IMR-90 (cell line): ENCODE measurements around the gene NLE1. TPM values are rescaled to one million over a fixed set of nuclear protein-coding genes. Genes with fewer than 3 reads are reported as not detected.

ENCODE experiments used
- ATAC-seq: fragments of 200-7000 bp; cut with Tn5 transposase; 2 replicates; pipeline ENCODE4 v1.9.1; 2020; ENCODE audit warnings: low read depth, mild to moderate bottlenecking, moderate library complexity
- BruUV-seq: library from RNA; stranded (reverse); fragments of 400-500 nt; replicated peaks from 2 replicates; lab custom pipeline; 2021; lab: Mats Ljungman, UMichigan
- CTCF ChIA-PET: fragments of 300-600 bp; formaldehyde crosslinking; extraction: SDS; loops from one replicate; lab custom pipeline; 2021; ENCODE audit warnings: antibody characterized with exemption; lab: Yijun Ruan, JAX
- POLR2A ChIA-PET: fragments of 300-600 bp; sonication (Branson Sonifier 250); formaldehyde crosslinking; loops from one replicate; lab custom pipeline; 2022; ENCODE audit warnings: antibody characterized with exemption; ENCODE audit not compliant: unreplicated experiment; lab: Charles Lee
- DNase-seq: peaks from one replicate; pipeline ENCODE4 v3.0.0; 2013
- H2AFZ ChIP-seq: replicated peaks from 2 replicates; pipeline ENCODE3; 2013; ENCODE audit warnings: low read length, mild to moderate bottlenecking; ENCODE audit not compliant: poor library complexity
- H2AK5ac ChIP-seq: 2 replicates; pipeline ENCODE4 v1.6.1; 2013; ENCODE audit warnings: low read depth, low read length, inconsistent platforms
- H2AK9ac ChIP-seq: replicated peaks from 2 replicates; pipeline ENCODE3; 2013; ENCODE audit warnings: mild to moderate bottlenecking, low read depth, low read length, moderate library complexity; ENCODE audit not compliant: poor library complexity
- H2BK120ac ChIP-seq: 2 replicates; pipeline ENCODE4 v1.6.1; 2013; ENCODE audit warnings: low read depth, low read length, inconsistent platforms
- H2BK15ac ChIP-seq: 3 replicates; pipeline ENCODE4 v1.6.1; 2013; ENCODE audit warnings: low read depth, low read length, inconsistent platforms
- H2BK20ac ChIP-seq: 2 replicates; pipeline ENCODE4 v1.6.1; 2013; ENCODE audit warnings: low read depth, mild to moderate bottlenecking, inconsistent platforms, low read length, moderate library complexity
- H2BK5ac ChIP-seq: 2 replicates; pipeline ENCODE4 v1.6.1; 2013; ENCODE audit warnings: mild to moderate bottlenecking, low read depth, low read length, inconsistent platforms; ENCODE audit not compliant: poor library complexity, severe bottlenecking
- H3K14ac ChIP-seq: replicated peaks from 2 replicates; pipeline ENCODE4 v1.6.1; 2013; ENCODE audit warnings: low read depth, low read length, inconsistent platforms
- H3K18ac ChIP-seq: 2 replicates; pipeline ENCODE4 v1.6.1; 2013; ENCODE audit warnings: low read depth, low read length, control low read depth
- H3K23ac ChIP-seq: 2 replicates; pipeline ENCODE4 v1.6.1; 2013; ENCODE audit warnings: low read depth, low read length, inconsistent platforms
- H3K27ac ChIP-seq: 2 replicates; pipeline ENCODE4 v1.5.1; 2013; ENCODE audit warnings: mild to moderate bottlenecking, control low read depth, low read length; ENCODE audit not compliant: insufficient read depth
- H3K27me3 ChIP-seq: 2 replicates; pipeline ENCODE4 v1.6.1; 2013; ENCODE audit warnings: low read length; ENCODE audit not compliant: control insufficient read depth, insufficient read depth
- H3K36me3 ChIP-seq: 2 replicates; pipeline ENCODE4 v1.6.1; 2013; ENCODE audit warnings: low read length, mixed read lengths; ENCODE audit not compliant: control insufficient read depth, insufficient read depth
- H3K4ac ChIP-seq: 2 replicates; pipeline ENCODE4 v1.6.1; 2013; ENCODE audit warnings: low read depth, low read length, inconsistent platforms
- H3K4me1 ChIP-seq: 2 replicates; pipeline ENCODE4 v1.6.1; 2013; ENCODE audit warnings: low read length, mixed read lengths; ENCODE audit not compliant: control insufficient read depth, insufficient read depth
- H3K4me2 ChIP-seq: 2 replicates; pipeline ENCODE4 v1.6.1; 2013; ENCODE audit warnings: low read depth, mild to moderate bottlenecking, control low read depth, low read length, moderate library complexity
- H3K4me3 ChIP-seq: 2 replicates; pipeline ENCODE4 v1.5.1; 2013; ENCODE audit warnings: low read depth, mild to moderate bottlenecking, control low read depth, low read length, moderate library complexity; ENCODE audit not compliant: insufficient read depth
- H3K56ac ChIP-seq: 2 replicates; pipeline ENCODE4 v1.6.1; 2013; ENCODE audit warnings: low read length, inconsistent platforms; ENCODE audit not compliant: insufficient read depth; ENCODE audit errors: extremely low read depth
- H3K79me1 ChIP-seq, 2 experiments: 2 replicates each; pipeline ENCODE4 v1.6.1; 2013; ENCODE audit warnings: low read length in 2 of 2, inconsistent platforms in 1 of 2, low read depth in 1 of 2
- H3K9ac ChIP-seq: 2 replicates; pipeline ENCODE4 v1.6.1; 2013; ENCODE audit warnings: low read depth, low read length, control low read depth
- H3K9me1 ChIP-seq: 2 replicates; pipeline ENCODE4 v1.6.1; 2013; ENCODE audit warnings: low read length, inconsistent platforms; ENCODE audit not compliant: insufficient read depth
- H3K9me3 ChIP-seq: 2 replicates; pipeline ENCODE4 v1.6.1; 2013; ENCODE audit warnings: low read length; ENCODE audit not compliant: control insufficient read depth, insufficient read depth
- H4K20me1 ChIP-seq: 2 replicates; pipeline ENCODE4 v1.6.1; 2013; ENCODE audit warnings: low read length, inconsistent platforms; ENCODE audit not compliant: insufficient read depth
- H4K5ac ChIP-seq: 2 replicates; pipeline ENCODE4 v1.6.1; 2013; ENCODE audit warnings: mild to moderate bottlenecking, low read depth, low read length, control low read depth
- H4K8ac ChIP-seq, 2 experiments: 2 replicates each; pipeline ENCODE4 v1.6.1; 2013; ENCODE audit warnings: low read depth in 2 of 2, low read length in 2 of 2, control low read depth in 1 of 2, inconsistent platforms in 1 of 2
- H4K91ac ChIP-seq: 2 replicates; pipeline ENCODE4 v1.6.1; 2013; ENCODE audit warnings: low read depth, low read length, inconsistent platforms; ENCODE audit not compliant: insufficient read depth
- BHLHE40 ChIP-seq: fragments of 150-350 bp; IDR thresholded peaks from 2 replicates; pipeline ENCODE4 v1.6.1; 2016; ENCODE audit warnings: mild to moderate bottlenecking, low read depth, low read length
- CTCF ChIP-seq: conservative IDR thresholded peaks from 2 replicates; pipeline ENCODE4 v1.5.1; 2012; ENCODE audit warnings: mild to moderate bottlenecking, low read depth, low read length, improper control_type of control experiment
- MAFK ChIP-seq: IDR thresholded peaks from 2 replicates; pipeline ENCODE4 v1.6.1; 2012; ENCODE audit warnings: low read depth, low read length, improper control_type of control experiment
- MAZ ChIP-seq: IDR thresholded peaks from 2 replicates; pipeline ENCODE4 v1.6.1; 2012; ENCODE audit warnings: low read depth, mild to moderate bottlenecking, low read length, improper control_type of control experiment, moderate library complexity, borderline replicate concordance
- POLR2A ChIP-seq: IDR thresholded peaks from 2 replicates; pipeline ENCODE4 v1.6.1; 2012; ENCODE audit warnings: mild to moderate bottlenecking, low read depth, low read length
- RAD21 ChIP-seq: IDR thresholded peaks from 2 replicates; pipeline ENCODE4 v1.6.1; 2012; ENCODE audit warnings: low read length, improper control_type of control experiment
- RCOR1 ChIP-seq: IDR thresholded peaks from 2 replicates; pipeline ENCODE4 v1.6.1; 2012; ENCODE audit warnings: mild to moderate bottlenecking, low read length, improper control_type of control experiment; ENCODE audit not compliant: insufficient replicate concordance
- RFX5 ChIP-seq: IDR thresholded peaks from 2 replicates; pipeline ENCODE4 v1.8.0; 2012; ENCODE audit warnings: low read depth, mild to moderate bottlenecking, low read length, moderate library complexity
- USF2 ChIP-seq: fragments of 150-350 bp; IDR thresholded peaks from 2 replicates; pipeline ENCODE4 v1.6.1; 2017; ENCODE audit warnings: mild to moderate bottlenecking, antibody characterized with exemption, low read length, low read depth
- WGBS, 2 experiments: methylation state at CpG; one replicate each; pipeline versions ENCODE4 v1.1.5 to v1.1.7; 2013; ENCODE audit warnings: missing lambda C conversion rate in 2 of 2; ENCODE audit not compliant: insufficient read length in 1 of 2; ENCODE audit errors: extremely low coverage in 2 of 2; 5-methylcytosine and 5-hydroxymethylcytosine counted together
- dilution Hi-C: fragments of 300-500 bp; cut with HindIII; formaldehyde crosslinking; loops from one replicate; pipeline ENCODE4 v1.14.3; 2018; ENCODE audit warnings: low sequenced_read_pairs; ENCODE audit not compliant: unreplicated experiment
- in situ Hi-C: fragments of 300-500 bp; cut with MboI; formaldehyde crosslinking; loops from 3 replicates; pipeline ENCODE4 v1.14.3; 2019; ENCODE audit warnings: low sequenced_read_pairs, inconsistent platforms, mixed read lengths
- intact Hi-C: fragments of 100-400 bp; cut with micrococcal nuclease; formaldehyde crosslinking; loops from 2 replicates; pipeline ENCODE4 v1.10.0; 2022
- polyA plus RNA-seq, 3 experiments: library from polyadenylated mRNA; depleted of rRNA; stranded (reverse); fragments of >200 nt; gene quantifications; 2 replicates each; pipeline ENCODE4 v1.2.3, GENCODE V29; 2012; ENCODE audit warnings: low replicate concordance in 1 of 3
- total RNA-seq: library from RNA; depleted of rRNA; stranded (reverse); fragments of >200 nt; gene quantifications from 2 replicates; pipeline ENCODE4 v1.2.3, GENCODE V29; 2012

Gene NLE1
- total and polyA plus RNA-seq, 2 of the 4 experiments (the other 2 are of a cell fraction) = 18.6 to 23.7 TPM

DNA sequence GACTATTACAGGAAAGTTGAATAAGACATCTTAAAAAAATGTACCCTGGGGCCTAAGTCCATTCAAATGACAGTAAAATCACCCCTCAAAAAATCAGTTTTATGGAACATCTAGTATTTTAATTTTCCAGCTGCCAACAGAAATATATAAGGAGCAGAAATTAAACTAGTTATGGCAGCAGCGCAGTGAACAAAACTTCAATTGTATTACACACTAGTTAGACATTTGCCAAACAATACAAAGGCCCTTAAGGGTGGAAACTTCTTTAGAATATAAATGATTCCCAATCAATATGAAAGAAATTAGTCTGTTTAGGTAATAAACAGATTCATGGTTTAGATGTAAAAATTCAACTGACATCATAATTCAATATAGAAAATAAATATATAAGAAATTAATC lies 60.5 kb downstream of the NLE1 start (continued):
- TF ChIP-seq MAZ = no peak
- no peak for TF ChIP-seq POLR2A
- TF ChIP-seq BHLHE40 = no peak

DNA sequence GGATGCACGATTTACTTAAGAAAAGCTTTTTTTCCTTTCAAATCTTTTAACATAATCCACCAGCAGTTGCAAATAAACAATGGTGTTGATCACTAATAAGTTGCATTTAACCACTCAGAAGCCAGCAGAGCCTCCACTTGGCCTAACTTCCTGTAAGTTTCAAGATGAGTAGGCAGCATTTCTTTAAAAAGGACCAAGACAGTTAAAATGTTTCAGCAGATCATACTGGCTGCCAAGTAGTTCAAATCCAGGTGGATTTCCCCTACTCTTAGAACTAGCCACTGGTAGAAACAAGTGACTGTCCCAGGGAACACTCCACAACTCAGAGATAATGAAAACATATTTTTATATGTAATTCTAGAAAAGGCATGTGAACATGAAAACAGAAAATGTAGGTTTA lies 61.6 kb downstream of the NLE1 start:
- no CpG with 5 or more reads among the region's 1 CpG for WGBS, 2 experiments
- no peaks in the 10 kb centered on the region for H3K27me3 ChIP-seq
- no peak overlapping the region for H3K27ac ChIP-seq
- no peak for TF ChIP-seq BHLHE40
- no peak for TF ChIP-seq RFX5
- TF ChIP-seq RCOR1 = no peak
- no peak for TF ChIP-seq MAFK
- no peak for TF ChIP-seq POLR2A
- TF ChIP-seq RAD21 = no peak
- TF ChIP-seq USF2 = no peak
- TF ChIP-seq CTCF = no peak
- H3K23ac ChIP-seq = no peak overlapping the region
- ChIA-PET POLR2A (no interaction called here), CTCF (interaction anchor here (0.9 kb wide), 1 partner anchor 38 kb away, joined by 3 read pairs; no protein-coding TSS in a partner anchor)
- H2BK5ac ChIP-seq = no peak overlapping the region
- no peak overlapping the region for H2AFZ ChIP-seq
- no peak overlapping the region for H2AK5ac ChIP-seq
- H3K36me3 ChIP-seq = no peaks in the 10 kb centered on the region
- H3K4me2 ChIP-seq = no peak overlapping the region; the same call in 1 of the 2 replicates
- H3K14ac ChIP-seq = no peak overlapping the region
- no peak overlapping the region for H3K9ac ChIP-seq
- H3K4me3 ChIP-seq = no peak overlapping the region
- no TSS peak for BruUV-seq
- H4K20me1 ChIP-seq = peaks cover 11% of the 10 kb centered on the region; the same call in 1 of the 2 replicates
- no peak overlapping the region for H3K56ac ChIP-seq
- DNase-seq (no peak), ATAC-seq (no peak)
- H4K8ac ChIP-seq = no peak overlapping the region
- no peak overlapping the region for H2BK15ac ChIP-seq
- H2BK20ac ChIP-seq = no peak overlapping the region
- H3K18ac ChIP-seq = no peak overlapping the region
- H3K4ac ChIP-seq = no peak overlapping the region
- in situ Hi-C loops (no loop called here), intact Hi-C loops (no loop called here), dilution Hi-C loops (no loop called here)
- H2BK120ac ChIP-seq = no peak overlapping the region
- no peaks in the 10 kb centered on the region for H3K9me3 ChIP-seq
- no peak overlapping the region for H4K91ac ChIP-seq
- H4K5ac ChIP-seq = no peak overlapping the region
- H3K79me1 ChIP-seq = peaks cover 27 to 62% of the 10 kb centered on the region in 2 experiments
- H2AK9ac ChIP-seq = no peak overlapping the region
- H3K4me1 ChIP-seq = peaks cover 7% of the 10 kb centered on the region; the same call in 1 of the 2 replicates
- peaks cover 10% of the 10 kb centered on the region for H3K9me1 ChIP-seq
